ENCODE measurements around the gene SNRPD2.

The SNRPD2 gene

GRCh38 chr19:45645631-45646344, 46.0 kb downstream of the SNRPD2 start:
- H3K4me3 ChIP-seq (ENCODE audit: low read length), result peak overlapping the region; percentile 66
- H3K4me2 ChIP-seq (ENCODE audit: low read depth, low read length), result peak overlapping the region; percentile 77
- H3K9me2 ChIP-seq (replicated peaks; ENCODE audit: insufficient read depth, low read length), result no peaks in the 10 kb centered on the region
- H3F3A ChIP-seq (ENCODE audit: insufficient read depth, low read length), result peaks cover 33% of the 10 kb centered on the region
- H3K27ac ChIP-seq (ENCODE audit: low read length), result no peak overlapping the region
- DNase-seq, result peak; percentile 93
- H2AFZ ChIP-seq (ENCODE audit: low read length), result peak overlapping the region; percentile 87
- no peaks in the 10 kb centered on the region for H3K79me2 ChIP-seq (ENCODE audit: low read length)
- H3K9ac ChIP-seq (ENCODE audit: low read length), result peak overlapping the region; percentile 33; the same call in 1 of the 2 replicates
- H3K36me3 ChIP-seq (replicated peaks; ENCODE audit: insufficient read depth, low read length), result no peaks in the 10 kb centered on the region
- peaks cover 5% of the 10 kb centered on the region; the same call in 1 of the 2 replicates for H3K4me1 ChIP-seq (ENCODE audit: low read length)
- H3K27me3 ChIP-seq (replicated peaks; ENCODE audit: insufficient read depth, low read length), result peaks cover 6% of the 10 kb centered on the region; the same call in 1 of the 2 replicates
- TF ChIP-seq CTCF (IDR thresholded peaks at IDR 0.05; ENCODE audit: low read length) (no peak), EZH2phosphoT487 (IDR thresholded peaks at IDR 0.05; ENCODE audit: low read length) (no peak), EZH2 (optimal IDR thresholded peaks at IDR 0.05; ENCODE audit: low read depth, low read length) (no peak)
- H3K9me3 ChIP-seq (replicated peaks; ENCODE audit: insufficient read depth, low read length), result no peaks in the 10 kb centered on the region
- no peaks in the 10 kb centered on the region for H4K20me1 ChIP-seq (ENCODE audit: insufficient read depth, low read length)

DNA sequence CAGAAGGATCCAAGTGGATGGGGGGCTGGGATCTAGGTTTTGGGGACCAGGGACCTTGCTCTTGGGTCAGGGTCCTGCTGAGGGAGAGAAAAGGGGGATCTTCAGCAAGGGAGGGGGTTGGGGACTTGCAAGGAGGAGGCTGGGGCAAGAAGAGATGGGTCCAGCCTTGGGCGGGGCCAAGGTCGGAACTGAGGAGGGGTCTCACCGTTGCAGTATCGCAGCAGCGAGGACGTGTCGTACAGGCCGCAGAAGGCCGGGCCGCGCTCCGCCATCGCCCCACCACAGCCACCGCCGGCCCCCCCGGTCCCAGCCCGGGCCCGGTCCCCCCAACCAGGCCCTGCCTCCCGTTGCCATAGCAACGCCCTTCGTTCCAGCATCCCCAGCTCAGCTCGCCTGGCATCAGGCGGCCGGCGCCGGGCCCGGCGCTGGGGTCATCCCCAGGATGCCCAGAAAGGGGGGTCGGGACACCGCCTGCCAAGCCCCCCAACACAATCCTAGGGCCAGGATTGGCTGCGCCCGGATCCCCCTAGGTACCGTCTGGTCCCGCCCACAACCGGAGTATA, 46.6 kb downstream of the SNRPD2 start:
- Histone ChIP-seq H3K4me3 (ENCODE audit: low read length) (peak overlapping the region; percentile 66), H3K27me3 (replicated peaks; ENCODE audit: insufficient read depth, low read length) (peaks cover 6% of the 10 kb centered on the region; the same call in 1 of the 2 replicates), H3K79me2 (ENCODE audit: low read length) (no peaks in the 10 kb centered on the region), H3K9ac (ENCODE audit: low read length) (no peak overlapping the region; the same call in 1 of the 2 replicates), H3K36me3 (replicated peaks; ENCODE audit: insufficient read depth, low read length) (no peaks in the 10 kb centered on the region), H3K9me2 (replicated peaks; ENCODE audit: insufficient read depth, low read length) (no peaks in the 10 kb centered on the region), H3K9me3 (replicated peaks; ENCODE audit: insufficient read depth, low read length) (no peaks in the 10 kb centered on the region), H3F3A (ENCODE audit: insufficient read depth, low read length) (peaks cover 36% of the 10 kb centered on the region), H3K4me2 (ENCODE audit: low read depth, low read length) (peak overlapping the region; percentile 77), H4K20me1 (ENCODE audit: insufficient read depth, low read length) (no peaks in the 10 kb centered on the region), H2AFZ (ENCODE audit: low read length) (peak overlapping the region; percentile 87), H3K4me1 (ENCODE audit: low read length) (peaks cover 7% of the 10 kb centered on the region; the same call in 1 of the 2 replicates), H3K27ac (ENCODE audit: low read length) (no peak overlapping the region)
- DNase-seq, result no peak
- TF ChIP-seq EZH2 (optimal IDR thresholded peaks at IDR 0.05; ENCODE audit: low read depth, low read length) (no peak), EZH2phosphoT487 (IDR thresholded peaks at IDR 0.05; ENCODE audit: low read length) (no peak), CTCF (IDR thresholded peaks at IDR 0.05; ENCODE audit: low read length) (no peak)

GRCh38 chr19:45643927-45644771, 47.6 kb downstream of the SNRPD2 start:
- Histone ChIP-seq H3K4me2 (ENCODE audit: low read depth, low read length) (peak overlapping the region; percentile 97; the same call in 1 of the 2 replicates), H3K4me3 (ENCODE audit: low read length) (no peak overlapping the region), H3K4me1 (ENCODE audit: low read length) (peaks cover 7% of the 10 kb centered on the region; the same call in 1 of the 2 replicates), H3K9me3 (replicated peaks; ENCODE audit: insufficient read depth, low read length) (no peaks in the 10 kb centered on the region), H3K9ac (ENCODE audit: low read length) (no peak overlapping the region), H3K27me3 (replicated peaks; ENCODE audit: insufficient read depth, low read length) (peaks cover 6% of the 10 kb centered on the region; the same call in 1 of the 2 replicates), H3K36me3 (replicated peaks; ENCODE audit: insufficient read depth, low read length) (no peaks in the 10 kb centered on the region), H3K9me2 (replicated peaks; ENCODE audit: insufficient read depth, low read length) (no peaks in the 10 kb centered on the region), H3K79me2 (ENCODE audit: low read length) (no peaks in the 10 kb centered on the region), H2AFZ (ENCODE audit: low read length) (no peak overlapping the region), H4K20me1 (ENCODE audit: insufficient read depth, low read length) (no peaks in the 10 kb centered on the region), H3K27ac (ENCODE audit: low read length) (no peak overlapping the region), H3F3A (ENCODE audit: insufficient read depth, low read length) (peaks cover 36% of the 10 kb centered on the region)
- TF ChIP-seq EZH2phosphoT487 (IDR thresholded peaks at IDR 0.05; ENCODE audit: low read length) (no peak), CTCF (IDR thresholded peaks at IDR 0.05; ENCODE audit: low read length) (no peak), EZH2 (optimal IDR thresholded peaks at IDR 0.05; ENCODE audit: low read depth, low read length) (no peak)
- DNase-seq, result no peak

Measured in MM.1S (cell line).